Measurements from ENCODE around the gene SUPT3H.
"Not testable (repeated sequence)": the region's sequence is repeated elsewhere in the genome, so short reads cannot be mapped to it uniquely, and the experiment has no call there.

SUPT3H gene

GRCh38 chr6:45044086-45044485 is 333.6 kb downstream of the SUPT3H start:
- no peak for TF ChIP-seq CTCF (IDR thresholded peaks at IDR 0.05; ENCODE audit: low read depth, low read length)
- H3K4me3 ChIP-seq (ENCODE audit: low read depth, low read length), result no peak overlapping the region

GRCh38 chr6:45042673-45043072 is 335.1 kb downstream of the SUPT3H start:
- not testable (repeated sequence) for H3K4me3 ChIP-seq (ENCODE audit: low read depth, low read length)

- no peak for TF ChIP-seq CTCF (IDR thresholded peaks at IDR 0.05; ENCODE audit: low read depth, low read length)
Measured at GRCh38 chr6:45038226-45038625, 339.5 kb downstream of the SUPT3H start.

GRCh38 chr6:45036103-45036502 is 341.6 kb downstream of the SUPT3H start:
- no peak for TF ChIP-seq CTCF (IDR thresholded peaks at IDR 0.05; ENCODE audit: low read depth, low read length)
- H3K4me3 ChIP-seq (ENCODE audit: low read depth, low read length), result no peak overlapping the region

More at GRCh38 chr6:45038226-45038625, 339.5 kb downstream of the SUPT3H start:
- no peak overlapping the region for H3K4me3 ChIP-seq (ENCODE audit: low read depth, low read length)

- TF ChIP-seq CTCF (IDR thresholded peaks at IDR 0.05; ENCODE audit: low read depth, low read length), result no peak
- no peak overlapping the region for H3K4me3 ChIP-seq (ENCODE audit: low read depth, low read length)
Measured at GRCh38 chr6:45032426-45032825, 345.3 kb downstream of the SUPT3H start.

- TF ChIP-seq CTCF (IDR thresholded peaks at IDR 0.05; ENCODE audit: low read depth, low read length), result no peak
- H3K4me3 ChIP-seq (ENCODE audit: low read depth, low read length), result no peak overlapping the region
Measured at GRCh38 chr6:45031601-45032000, 346.1 kb downstream of the SUPT3H start.

- TF ChIP-seq CTCF (IDR thresholded peaks at IDR 0.05; ENCODE audit: low read depth, low read length), result no peak
- no peak overlapping the region for H3K4me3 ChIP-seq (ENCODE audit: low read depth, low read length)
Measured at GRCh38 chr6:45027126-45027525, 350.6 kb downstream of the SUPT3H start.

GRCh38 chr6:45026003-45026516 is 351.7 kb downstream of the SUPT3H start:
- H3K4me3 ChIP-seq (ENCODE audit: low read depth, low read length), result no peak overlapping the region
- no peak for TF ChIP-seq CTCF (IDR thresholded peaks at IDR 0.05; ENCODE audit: low read depth, low read length)

Measured in WI38 (cell line).